HG02610 (cell line): ENCODE results near the gene MED8.

ENCODE experiments used
- ATAC-seq: cut with Tn5 transposase; IDR thresholded peaks from one replicate; pipeline ENCODE4 v1.9.1; 2021; ENCODE audit warnings: mild to moderate bottlenecking, moderate library complexity; ENCODE audit not compliant: unreplicated experiment

MED8 gene

DNA sequence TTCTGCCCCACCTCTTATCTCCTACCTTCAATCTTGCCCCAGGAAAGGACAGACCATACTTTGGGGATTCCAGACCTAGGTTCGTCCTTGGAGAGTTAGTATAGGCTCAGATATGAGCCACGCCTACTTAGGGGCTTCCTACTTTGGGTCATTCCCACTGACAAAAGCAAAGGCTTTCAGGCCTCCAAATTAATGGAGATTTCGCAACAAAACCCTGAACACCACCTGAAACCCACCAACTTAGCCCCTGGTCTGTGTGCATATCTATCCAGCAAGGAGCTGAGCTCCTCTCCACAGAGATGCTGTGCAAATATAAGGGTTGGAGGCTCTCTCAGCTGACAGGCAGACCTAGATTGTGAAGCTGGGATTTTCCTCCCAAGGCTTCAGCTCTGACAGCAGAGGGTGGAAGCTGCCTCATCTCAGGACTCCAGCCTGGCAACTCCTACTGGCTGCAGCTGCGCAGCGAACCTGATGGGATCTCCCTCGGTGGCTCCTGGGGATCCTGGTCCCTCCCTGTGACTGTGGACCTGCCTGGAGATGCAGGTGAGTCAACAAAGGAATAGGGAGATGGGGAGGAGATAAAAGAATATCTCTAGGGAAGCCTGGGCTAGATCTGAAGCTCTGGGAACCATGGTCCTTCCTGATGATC is 49.9 kb downstream of the MED8 start:
- no peak for ATAC-seq

DNA sequence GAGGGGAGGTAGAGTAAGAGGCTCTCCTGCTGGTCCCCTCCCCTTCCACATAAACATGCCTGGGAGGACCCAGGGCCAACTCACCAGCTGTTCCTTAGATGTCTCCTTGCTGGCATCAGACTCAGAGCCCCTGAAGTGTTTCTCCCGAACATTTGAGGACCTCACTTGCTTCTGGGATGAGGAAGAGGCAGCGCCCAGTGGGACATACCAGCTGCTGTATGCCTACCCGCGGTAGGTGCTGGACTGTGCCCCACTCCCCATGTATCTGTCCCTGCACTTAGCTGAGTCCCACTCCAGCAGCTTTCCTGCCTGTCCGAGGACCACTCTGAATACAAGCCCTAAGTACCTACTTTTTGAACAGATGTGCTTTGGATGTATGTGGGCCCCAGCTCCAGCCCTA is 51.6 kb downstream of the MED8 start:
- ATAC-seq: no peak

DNA sequence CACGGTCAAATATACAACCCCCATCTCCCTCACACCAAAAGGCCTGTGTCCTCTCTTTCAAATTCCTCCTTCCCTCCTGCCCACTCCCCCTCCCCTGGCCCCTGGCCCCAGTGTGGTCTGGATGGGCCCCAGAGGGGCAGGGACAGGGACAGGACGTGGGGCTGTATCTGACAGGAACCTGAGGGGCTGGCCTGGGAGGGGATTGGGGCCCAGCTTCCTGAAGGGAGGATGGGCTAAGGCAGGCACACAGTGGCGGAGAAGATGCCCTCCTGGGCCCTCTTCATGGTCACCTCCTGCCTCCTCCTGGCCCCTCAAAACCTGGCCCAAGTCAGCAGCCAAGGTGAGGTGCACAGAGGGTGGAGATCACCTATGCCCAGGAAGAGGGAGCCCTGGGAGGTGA is 52.0 kb downstream of the MED8 start, which contains the start of gene MPL:
Gene MPL, plus strand, starts transcription at position 231 of the 400 bp plus-strand sequence. Its CDS starts 31 bp downstream, at position 262.
- ATAC-seq: no peak

DNA sequence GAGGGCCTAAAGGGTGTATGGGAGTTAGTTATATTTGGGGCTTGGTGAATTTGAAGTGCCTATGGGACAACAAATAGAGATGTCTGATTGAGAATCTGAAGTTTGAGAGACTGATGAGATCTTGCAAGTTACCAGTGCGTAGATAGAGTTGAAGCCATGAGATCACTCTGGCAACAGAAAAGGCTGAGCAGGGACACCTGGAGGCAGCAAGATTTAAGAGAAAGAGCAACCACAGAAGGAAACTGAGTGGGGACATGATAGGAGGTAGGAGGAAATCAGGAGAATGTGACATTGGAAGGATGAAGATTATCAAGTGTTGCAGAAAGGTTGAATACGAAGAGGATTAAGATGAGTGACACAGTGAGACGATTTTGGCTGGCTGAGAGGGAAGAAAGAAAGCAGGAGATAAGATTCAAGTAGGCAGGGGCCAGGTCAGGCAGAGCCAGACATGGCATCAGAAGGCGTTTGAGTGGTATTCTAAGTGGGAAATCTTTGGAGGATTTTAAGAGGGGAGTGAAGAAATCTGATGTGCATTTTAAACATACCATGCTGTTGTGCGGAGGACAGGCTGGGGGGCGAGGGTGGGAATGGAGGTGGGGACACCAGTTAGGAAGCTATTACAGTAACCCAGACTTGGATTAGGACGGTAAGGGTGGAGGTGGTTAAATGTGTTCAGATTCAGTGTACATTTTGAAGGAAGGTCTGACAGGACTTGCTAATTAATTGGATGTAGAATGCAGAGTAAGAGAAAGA is 55.0 kb downstream of the MED8 start:
- ATAC-seq: no peak
